Left kidney (tissue), 8 donors: ENCODE results near the gene CBX6. TPM values are rescaled to one million over a fixed set of nuclear protein-coding genes. Genes with fewer than 3 reads are reported as not detected.
A peak's percentile ranks its signal among the peaks of the same experiment; 100 is the strongest.
"Not testable (repeated sequence)": the region's sequence is repeated elsewhere in the genome, so short reads cannot be mapped to it uniquely, and the experiment has no call there.

Experiments used
- DNase-seq: peaks from one replicate; pipeline ENCODE4 v3.0.0-alpha.2; 2013
- long read RNA-seq, 8 donors: transcript quantifications; one replicate each; lab custom pipeline, GENCODE V29; 2026
- polyA plus RNA-seq: library from polyadenylated mRNA; unstranded; fragments of 120-200 nt; gene quantifications from one replicate; pipeline ENCODE4 v1.2.1, GENCODE V29; 2013; ENCODE audit not compliant: insufficient read length

CBX6 gene
- 35.9 TPM for polyA plus RNA-seq
- long read RNA-seq, donor 1, full-length matches to known transcripts: 13 of 13 reads
- long read RNA-seq, donor 1, partial matches to known transcripts: 0 of 13 reads
- long read RNA-seq, donor 1, other reads (novel, unspliced or antisense): 0 of 13 reads
- long read RNA-seq, donor 2, full-length matches to known transcripts: 9 of 9 reads
- long read RNA-seq, donor 2, partial matches to known transcripts: 0 of 9 reads
- long read RNA-seq, donor 2, other reads (novel, unspliced or antisense): 0 of 9 reads
- long read RNA-seq, donor 3, full-length matches to known transcripts: 3 of 3 reads
- long read RNA-seq, donor 3, partial matches to known transcripts: 0 of 3 reads
- long read RNA-seq, donor 3, other reads (novel, unspliced or antisense): 0 of 3 reads
- long read RNA-seq, donor 4, full-length matches to known transcripts: 1 of 1 reads
- long read RNA-seq, donor 4, partial matches to known transcripts: 0 of 1 reads
- long read RNA-seq, donor 4, other reads (novel, unspliced or antisense): 0 of 1 reads
- long read RNA-seq, donor 5, full-length matches to known transcripts: 7 of 7 reads
- long read RNA-seq, donor 5, partial matches to known transcripts: 0 of 7 reads
- long read RNA-seq, donor 5, other reads (novel, unspliced or antisense): 0 of 7 reads
- long read RNA-seq, donor 6, full-length matches to known transcripts: 16 of 16 reads
- long read RNA-seq, donor 6, partial matches to known transcripts: 0 of 16 reads
- long read RNA-seq, donor 6, other reads (novel, unspliced or antisense): 0 of 16 reads
- long read RNA-seq, donor 7, full-length matches to known transcripts: 15 of 43 reads
- long read RNA-seq, donor 7, partial matches to known transcripts: 28 of 43 reads
- long read RNA-seq, donor 7, other reads (novel, unspliced or antisense): 0 of 43 reads
- long read RNA-seq, donor 8, full-length matches to known transcripts: 9 of 9 reads
- long read RNA-seq, donor 8, partial matches to known transcripts: 0 of 9 reads
- long read RNA-seq, donor 8, other reads (novel, unspliced or antisense): 0 of 9 reads

- peak; percentile 95 for DNase-seq
These were observed at the start of gene CBX6 for GRCh38 chr22:38872172-38872830. TSS of gene CBX6 (minus strand) at chr22:38872216. CDS start at chr22:38872190, 26 bp downstream.

- DNase-seq: no peak
These were observed 49.8 kb upstream of the CBX6 start for GRCh38 chr22:38921806-38922205.

- DNase-seq: no peak
These were observed 49.1 kb upstream of the CBX6 start for GRCh38 chr22:38921120-38921519.

GRCh38 chr22:38919631-38920190 is 47.7 kb upstream of the CBX6 start:
- no peak for DNase-seq

- DNase-seq: no peak
These were observed 39.4 kb upstream of the CBX6 start for GRCh38 chr22:38911434-38911833.

GRCh38 chr22:38907767-38908166 is 35.8 kb upstream of the CBX6 start:
- DNase-seq: no peak

GRCh38 chr22:38906052-38906451 is 34.0 kb upstream of the CBX6 start:
- DNase-seq: no peak

GRCh38 chr22:38904052-38904617 is 32.1 kb upstream of the CBX6 start:
- not testable (repeated sequence) for DNase-seq

- no peak for DNase-seq
These were observed 29.2 kb upstream of the CBX6 start for GRCh38 chr22:38901111-38901641.

- no peak for DNase-seq
These were observed 28.7 kb upstream of the CBX6 start for GRCh38 chr22:38900677-38901076.

GRCh38 chr22:38891256-38891655 is 19.2 kb upstream of the CBX6 start:
- no peak for DNase-seq

- no peak for DNase-seq
These were observed 18.4 kb upstream of the CBX6 start for GRCh38 chr22:38890377-38890776.

- DNase-seq: no peak
These were observed 14.3 kb upstream of the CBX6 start for GRCh38 chr22:38886333-38886732.

GRCh38 chr22:38882972-38883622 is 11.1 kb upstream of the CBX6 start:
- no peak for DNase-seq

- DNase-seq: no peak
These were observed 10.2 kb upstream of the CBX6 start for GRCh38 chr22:38881997-38882879.

- no peak for DNase-seq
These were observed 9.5 kb upstream of the CBX6 start for GRCh38 chr22:38881464-38881871.

GRCh38 chr22:38879961-38880360 is 7.9 kb upstream of the CBX6 start:
- no peak for DNase-seq

- DNase-seq: no peak
These were observed 7.2 kb upstream of the CBX6 start for GRCh38 chr22:38879108-38879729.

- DNase-seq: no peak
These were observed 6.0 kb upstream of the CBX6 start for GRCh38 chr22:38878001-38878400.
